HG02943 (cell line): ENCODE results near the gene TMEM203.

ENCODE experiments used
- ATAC-seq: cut with Tn5 transposase; IDR thresholded peaks from one replicate; pipeline ENCODE4 v1.9.1; 2021; ENCODE audit warnings: mild to moderate bottlenecking, low read depth, moderate library complexity; ENCODE audit not compliant: unreplicated experiment

The TMEM203 gene

DNA sequence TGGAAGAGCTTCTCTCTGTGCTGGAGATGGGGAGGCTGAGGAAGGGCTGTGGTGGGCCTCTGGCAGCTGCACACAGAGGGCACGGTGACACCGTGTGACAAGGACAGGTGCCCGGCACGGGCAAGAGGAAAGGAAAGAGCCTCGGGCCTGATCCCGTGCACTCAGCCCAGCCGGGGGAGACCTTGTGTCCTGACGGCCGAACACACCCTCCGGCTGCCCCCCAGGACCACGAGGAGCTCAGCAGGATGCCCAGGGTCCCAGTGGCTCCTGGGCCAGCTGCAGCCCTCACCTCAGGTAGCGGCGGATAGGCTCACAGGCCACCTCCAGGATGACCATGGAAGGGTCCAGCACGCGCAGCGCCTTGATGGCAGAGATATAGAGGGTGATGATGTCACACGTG is 22.6 kb downstream of the TMEM203 start:
- no peak for ATAC-seq

DNA sequence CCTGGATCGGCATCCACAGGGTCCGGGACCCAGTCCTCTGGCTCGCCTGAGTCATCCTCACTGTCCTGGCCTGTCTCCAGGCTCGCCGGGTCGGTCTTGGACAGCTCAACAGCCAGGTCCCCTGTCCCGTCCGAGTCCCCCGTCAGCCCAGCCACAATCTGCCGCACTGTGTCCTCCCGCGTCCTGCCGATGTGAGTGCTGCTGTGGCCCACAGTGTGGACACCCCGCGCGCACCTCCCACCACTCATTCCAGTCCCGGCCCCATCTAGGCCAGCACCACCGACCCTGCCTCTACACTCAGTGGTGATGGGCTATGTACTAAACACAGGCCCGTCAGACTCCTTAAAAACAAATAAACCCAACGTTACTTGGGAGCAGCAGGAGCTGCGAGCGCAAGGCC is 23.8 kb downstream of the TMEM203 start:
- ATAC-seq: no peak

DNA sequence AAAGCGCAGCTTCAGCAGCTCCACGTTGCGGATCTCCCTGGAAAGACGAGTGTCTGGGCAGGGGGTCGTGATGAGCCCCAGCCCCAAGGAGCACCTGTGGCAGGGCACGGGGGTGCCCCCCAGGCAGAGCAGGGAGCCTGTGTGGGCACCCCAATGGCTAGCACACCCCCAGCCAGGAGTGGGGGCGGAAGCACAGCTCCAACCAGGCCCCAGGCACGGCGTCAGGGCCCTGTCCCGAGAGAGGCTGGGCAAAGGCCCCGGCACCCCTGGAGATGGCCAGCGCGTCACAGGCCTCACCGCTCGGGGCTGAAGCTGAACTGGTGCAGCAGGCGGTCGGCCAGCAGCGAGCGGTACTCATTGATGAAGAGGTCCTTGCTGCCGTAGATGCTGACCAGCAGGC is 25.0 kb downstream of the TMEM203 start:
- ATAC-seq: no peak

DNA sequence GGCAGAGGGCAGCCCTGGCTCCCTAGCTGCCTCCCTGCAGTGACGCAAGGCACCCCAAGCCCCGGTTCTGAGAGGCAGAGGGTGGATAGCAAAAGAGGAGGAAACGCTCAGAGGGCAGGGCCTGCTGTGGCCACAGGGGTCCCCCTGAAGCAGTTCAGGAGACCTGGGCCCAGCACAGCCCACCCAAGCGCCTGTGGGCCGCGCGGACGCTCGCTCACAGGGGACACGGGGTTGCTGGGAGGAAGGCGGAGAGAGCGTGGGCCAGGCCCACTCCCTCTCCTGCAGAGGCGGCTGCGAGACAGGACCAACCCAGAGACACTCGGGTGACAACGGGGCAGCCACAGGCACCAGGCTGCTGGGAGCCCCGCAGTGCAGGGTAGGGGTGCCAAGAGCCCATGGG is 25.7 kb downstream of the TMEM203 start:
- ATAC-seq: no peak

DNA sequence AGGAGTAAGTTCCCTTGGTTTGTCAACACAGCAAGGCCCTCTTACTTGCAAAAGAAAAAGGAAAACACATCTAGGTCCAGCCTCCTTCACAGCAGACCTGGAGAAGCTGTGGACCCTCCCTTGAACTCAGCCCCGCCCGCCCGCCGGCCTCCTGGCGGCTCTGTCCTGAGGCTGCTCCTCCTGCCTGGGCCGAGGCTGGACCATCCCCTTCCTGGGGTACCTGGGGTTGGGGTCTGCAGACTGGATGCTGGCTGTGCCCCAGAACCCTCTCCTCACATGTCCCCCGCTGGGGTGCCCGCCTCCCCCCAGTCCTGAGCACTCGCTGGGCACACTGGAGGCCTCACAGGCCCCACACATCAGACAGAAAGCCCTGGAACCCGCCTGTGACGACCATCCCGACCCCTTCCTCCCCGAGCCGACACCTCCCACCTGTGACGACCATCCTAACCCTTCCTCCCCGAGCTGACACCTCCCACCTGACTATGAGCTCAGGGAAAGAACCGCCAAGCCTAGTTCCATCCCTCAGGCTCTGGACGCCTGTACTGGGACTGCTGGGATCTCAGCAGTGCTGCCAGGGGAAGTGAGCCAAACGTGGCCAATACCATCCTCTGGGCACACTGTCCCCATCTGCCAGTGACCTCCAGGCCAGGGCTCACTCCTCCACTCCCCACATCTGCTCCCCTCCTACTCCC is 26.4 kb downstream of the TMEM203 start:
- ATAC-seq: no peak

DNA sequence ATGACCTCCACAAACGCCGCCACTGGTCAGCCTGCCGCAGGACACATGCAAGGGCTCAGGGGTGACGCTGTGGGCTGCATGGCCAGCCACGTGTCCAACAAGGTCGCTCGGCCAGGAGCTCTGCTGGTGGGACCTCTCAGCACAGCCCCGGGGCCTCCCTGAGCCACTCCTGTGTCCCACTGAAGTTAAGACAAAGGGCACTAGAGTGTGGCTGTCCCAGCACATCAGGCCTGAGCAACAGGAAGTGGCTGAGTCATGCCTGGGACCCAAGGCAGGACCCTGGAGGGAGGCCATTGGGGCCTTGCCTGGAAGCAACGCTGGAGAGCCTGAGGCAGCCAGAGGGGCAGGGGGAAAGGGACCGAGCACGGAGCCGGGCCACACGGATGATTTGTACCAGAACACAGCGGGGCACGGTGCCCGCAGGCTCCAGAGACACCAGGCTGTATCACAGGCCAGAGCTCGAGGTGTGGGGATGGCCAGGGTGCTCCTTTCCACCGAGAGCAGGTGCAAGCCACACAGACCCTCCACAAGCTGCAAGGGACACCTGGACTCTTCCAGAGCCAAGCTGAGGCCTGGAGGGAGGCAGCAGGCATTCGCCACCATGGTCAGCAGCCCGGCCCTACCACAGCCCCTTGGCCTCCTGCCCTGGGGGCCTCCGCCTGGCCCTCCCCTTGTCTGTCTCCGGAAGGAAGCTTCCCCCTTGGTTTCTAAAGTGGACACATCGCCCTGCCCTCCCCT is 27.1 kb downstream of the TMEM203 start:
- ATAC-seq: no peak

DNA sequence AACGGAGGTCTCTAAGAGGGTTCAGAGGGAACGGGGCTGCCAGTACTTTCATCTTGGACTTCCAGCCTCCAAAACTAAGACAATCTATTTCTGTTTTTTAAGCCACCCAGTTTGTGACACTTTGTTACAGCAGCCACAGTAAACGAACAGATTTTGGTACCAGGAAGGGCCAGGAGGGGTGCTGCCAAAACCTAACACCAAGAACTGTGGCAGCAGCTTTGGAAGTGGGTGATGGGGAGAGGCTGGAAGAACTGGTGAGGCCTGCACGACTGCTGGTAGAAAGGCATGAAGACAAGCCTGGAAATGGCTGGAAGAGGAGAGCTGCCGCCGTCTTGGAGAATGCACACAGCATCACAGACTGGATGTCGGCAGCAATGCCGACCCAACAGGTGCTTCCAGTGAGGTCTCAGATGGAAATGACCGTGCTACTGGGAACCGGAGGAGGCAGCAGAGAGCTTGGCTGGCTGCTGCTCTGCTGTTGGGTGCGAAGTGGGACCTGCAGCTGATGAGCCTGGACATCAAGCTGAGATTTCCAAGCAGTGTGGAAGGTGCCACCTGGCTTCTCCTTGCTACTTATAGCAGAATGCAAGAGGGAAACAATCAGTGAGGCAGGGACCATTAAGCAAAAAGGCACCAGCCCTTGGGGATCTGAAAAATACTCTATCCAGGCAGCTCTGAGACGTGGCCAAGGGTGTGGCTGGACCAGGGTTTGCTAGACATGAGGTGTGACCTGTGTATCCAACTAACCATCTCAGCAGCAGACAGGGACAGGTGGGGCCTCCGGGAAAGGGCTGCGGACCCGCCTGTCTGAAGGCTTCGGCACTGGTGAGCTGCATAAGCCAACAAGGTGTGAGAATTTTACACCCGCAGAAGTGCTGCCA is 28.9 kb downstream of the TMEM203 start:
- no peak for ATAC-seq

DNA sequence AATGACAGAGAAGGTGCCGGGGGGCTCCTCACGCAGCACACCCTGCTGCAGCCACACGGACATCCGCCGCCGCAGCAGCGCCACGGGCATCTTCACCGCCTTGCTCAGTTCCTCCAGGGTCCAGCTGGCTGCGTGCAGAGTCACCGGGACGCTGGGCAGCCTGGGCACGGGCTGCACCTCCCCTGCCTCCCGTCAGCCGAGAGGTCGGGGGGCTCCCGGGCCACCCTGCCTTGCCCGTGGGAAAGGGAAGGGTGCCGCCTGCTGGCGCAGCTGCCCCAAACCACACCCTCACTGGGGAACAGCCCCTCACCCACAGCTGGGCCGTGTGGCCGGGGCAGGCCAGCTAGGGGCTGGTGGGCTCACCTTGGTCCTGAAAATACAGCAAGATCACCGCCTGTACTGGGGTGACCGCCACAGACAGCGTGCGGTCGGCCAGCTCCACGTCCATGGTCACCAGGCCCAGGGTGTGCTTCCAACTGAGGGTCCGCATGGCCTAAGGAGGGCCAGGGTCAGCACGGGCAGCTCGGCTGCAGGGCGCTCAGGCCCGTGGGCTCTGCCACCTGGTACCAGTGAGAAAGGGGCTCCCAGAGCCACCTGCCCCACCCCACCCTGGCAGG is 30.0 kb downstream of the TMEM203 start:
- no peak for ATAC-seq

DNA sequence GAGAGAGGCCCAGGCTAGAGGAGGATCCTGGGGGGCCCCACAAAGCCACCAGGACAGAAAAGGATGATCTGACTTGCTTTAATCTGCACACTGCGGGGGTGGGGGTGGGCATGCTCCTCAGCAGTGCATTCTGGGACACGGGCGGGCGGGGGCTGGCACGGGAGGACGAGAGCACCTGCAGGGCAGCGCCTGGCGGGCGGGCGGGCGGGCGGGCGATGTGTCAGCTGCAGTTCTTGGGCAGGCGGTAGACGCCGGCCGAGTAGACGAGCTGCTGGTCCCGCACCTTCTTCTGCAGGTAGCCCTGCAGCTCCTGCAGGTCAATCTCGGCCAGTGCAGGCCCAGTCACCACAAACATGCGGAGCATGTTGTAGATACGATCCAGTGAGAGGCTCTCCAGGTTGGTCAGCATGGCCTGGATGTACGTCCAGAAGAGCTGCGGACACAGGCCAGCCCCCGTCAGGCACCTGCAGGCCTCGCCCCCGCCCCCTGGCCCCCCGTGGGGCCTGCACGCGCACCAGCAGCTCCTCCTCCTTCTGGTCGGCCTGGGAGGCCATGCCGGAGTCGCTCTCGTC is 30.6 kb downstream of the TMEM203 start:
- no peak for ATAC-seq

DNA sequence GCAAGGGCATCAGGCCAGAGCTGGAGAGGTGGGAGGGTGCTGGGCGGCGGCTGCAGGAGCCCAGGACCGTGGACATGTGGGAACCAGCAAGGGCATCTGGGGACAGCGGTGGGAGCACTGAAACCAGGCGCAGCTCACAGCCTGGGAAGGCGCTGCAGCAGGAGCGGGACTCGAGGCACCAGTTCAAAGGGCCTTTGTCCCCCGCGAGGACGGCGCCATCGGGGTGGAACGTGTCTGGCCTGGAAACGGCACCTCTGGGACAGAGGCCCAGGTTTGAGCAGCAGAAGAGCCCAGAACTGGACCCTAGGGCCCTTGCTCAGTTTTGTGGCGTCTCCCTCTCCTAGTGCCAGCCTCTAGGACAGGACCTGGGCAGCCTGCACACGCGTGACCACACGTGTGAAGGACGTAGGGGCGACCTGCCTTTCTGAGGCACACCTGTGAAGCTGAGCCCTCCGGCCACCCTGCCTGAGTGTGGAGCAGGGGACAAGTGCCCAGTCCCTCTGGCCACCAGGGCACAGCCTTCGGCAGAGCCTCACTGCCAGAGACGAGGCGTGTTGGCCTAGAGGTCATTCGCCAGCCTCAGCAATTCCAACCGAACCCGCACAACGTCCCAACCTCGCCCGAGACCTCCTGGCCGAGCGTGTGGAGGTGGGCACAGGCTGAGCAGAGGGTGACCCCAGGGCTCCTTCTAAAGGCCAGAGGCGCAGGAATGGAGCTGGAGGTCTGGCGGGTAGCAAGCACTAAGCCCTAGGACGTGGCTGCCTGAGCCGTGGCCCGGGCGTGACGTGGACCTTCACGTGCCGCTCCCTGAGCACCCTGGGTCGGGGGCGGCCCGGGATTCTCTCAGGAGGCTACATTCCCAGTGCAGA is 31.4 kb downstream of the TMEM203 start:
- ATAC-seq: no peak

DNA sequence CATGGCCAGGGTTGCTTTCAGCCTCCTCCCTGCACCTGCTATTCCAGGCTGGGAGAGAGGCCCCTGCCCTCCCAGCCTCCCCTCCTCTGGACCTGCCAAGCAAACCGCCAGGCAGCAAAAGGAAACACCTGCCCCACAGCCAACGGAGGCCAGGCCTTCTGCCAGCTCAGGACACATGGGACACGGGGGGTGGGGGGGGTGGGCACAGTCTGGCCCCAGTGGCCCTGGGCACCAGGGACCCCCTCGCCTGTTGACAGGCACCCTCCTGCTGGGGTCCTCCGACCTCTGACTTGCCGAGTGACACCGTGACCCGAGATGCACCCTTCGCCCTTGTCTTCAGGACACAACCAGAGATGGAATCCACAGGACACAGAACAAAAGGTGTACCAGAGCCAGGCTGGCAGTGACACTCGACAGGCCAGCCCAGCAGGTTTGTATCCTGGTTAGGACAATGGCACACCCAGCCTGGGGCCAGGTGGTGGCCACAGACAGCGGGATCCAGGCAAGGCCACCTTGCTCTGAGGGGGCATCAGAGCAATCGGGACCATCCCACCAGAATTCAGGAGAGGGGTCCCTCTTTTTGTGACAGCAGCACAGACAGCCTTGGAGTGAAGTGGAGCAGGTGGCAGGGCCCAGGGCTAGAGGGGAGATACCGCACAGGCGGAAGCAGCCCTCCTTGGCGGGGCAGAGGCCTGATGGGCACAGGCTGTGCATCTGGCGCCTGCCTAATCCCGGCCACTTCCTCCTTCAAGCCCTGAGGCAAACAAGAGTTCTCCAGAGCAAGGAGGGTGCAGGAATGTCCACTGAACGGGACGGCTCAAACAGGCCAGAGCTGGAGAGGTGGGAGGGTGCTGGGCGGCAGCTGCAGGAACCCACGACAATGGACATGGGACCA is 32.3 kb downstream of the TMEM203 start:
- ATAC-seq: no peak

DNA sequence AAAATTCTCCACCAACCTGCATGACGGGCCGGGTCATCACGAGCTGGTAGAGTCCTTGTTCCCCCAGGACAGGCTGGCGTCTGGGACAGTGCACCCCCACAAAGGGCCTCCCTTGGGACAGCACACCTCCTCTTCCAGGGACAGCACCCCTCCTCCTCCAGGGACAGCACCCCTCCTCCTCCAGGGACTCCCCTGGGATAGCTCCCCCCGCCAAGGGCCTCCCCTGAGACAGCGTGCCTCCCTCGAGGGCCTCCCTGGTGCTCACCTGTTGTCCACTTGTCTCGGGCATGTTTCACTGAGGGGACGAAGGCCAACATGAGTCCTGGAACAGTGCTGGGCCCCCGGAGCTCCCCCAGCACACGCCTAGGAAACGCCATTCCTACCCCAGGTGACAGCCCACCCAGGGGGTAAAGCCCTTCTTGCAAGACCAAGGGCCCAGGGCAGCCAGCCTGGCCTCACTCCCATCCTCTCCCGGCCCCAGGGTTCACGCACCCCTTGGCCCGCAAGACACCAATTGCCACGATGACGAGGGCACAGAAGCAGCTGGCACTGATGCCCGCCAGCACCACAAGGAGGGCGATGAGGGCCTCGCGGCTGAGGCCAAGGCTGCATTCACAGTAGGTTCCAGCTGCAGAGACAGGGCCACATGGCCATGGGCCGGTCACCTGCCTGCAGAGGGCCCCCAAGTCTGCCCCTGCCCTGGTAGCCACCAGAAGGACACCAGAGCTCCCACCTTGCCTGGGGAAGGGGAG is 34.1 kb downstream of the TMEM203 start:
- ATAC-seq: no peak

DNA sequence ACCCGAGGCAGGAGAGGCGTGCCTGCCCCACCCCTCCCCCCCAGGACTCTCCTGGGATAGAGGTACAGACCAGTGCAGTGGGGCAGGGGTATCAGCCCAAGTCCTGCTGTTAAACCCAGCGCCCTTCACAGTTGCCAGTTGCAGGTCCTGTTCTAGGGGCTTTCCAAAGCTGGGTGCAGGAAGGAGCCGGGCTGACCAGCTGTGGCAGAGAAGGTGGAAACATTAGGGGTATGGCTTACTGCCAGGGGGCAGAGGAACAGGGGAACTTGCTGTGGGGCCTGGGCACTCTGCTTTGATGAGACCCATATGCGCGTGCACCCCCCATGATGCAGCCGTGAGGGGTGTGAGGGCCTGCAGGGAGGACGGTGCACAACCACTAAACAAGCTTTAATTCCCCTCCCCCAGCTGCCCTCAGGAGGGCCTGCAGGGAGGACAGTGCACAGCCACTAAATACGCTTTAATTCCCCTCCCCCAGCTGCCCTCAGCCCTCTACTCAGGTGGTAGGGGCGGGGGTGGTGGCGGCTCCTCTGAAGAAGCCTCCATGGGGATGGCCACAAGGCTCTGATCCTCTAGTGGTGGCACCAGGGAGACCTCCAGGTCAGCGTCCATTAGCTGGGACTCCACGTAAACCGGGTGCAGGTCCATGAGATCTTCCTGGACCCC is 34.8 kb downstream of the TMEM203 start:
- ATAC-seq: no peak

DNA sequence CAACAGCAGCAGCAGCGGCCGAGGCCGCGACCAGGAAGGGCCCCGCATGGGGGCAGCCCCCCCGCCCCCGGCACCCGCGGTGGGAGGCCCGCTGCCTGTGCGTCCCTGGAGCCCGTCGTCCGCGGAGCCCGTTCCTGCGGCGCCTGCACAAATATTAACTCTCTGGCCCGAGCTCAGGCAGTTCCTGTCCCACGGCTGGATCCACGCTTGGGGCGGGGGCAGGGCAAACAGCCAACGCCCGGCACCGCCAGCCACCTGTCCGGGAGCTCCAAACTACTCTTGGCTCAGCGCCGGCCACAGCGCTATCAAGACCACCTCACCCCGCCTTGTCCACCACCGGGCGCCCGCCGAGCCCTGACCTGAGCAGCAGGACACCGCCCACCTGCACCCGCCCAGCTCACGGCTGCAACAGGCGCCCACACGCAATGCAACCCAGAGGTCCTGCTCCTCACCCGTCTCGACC is 35.5 kb downstream of the TMEM203 start, which contains the start of gene LRRC26:
Gene LRRC26, minus strand, starts transcription at position 156 of the 463 bp plus-strand sequence. Its CDS starts 108 bp downstream, at position 48.
- no peak for ATAC-seq

DNA sequence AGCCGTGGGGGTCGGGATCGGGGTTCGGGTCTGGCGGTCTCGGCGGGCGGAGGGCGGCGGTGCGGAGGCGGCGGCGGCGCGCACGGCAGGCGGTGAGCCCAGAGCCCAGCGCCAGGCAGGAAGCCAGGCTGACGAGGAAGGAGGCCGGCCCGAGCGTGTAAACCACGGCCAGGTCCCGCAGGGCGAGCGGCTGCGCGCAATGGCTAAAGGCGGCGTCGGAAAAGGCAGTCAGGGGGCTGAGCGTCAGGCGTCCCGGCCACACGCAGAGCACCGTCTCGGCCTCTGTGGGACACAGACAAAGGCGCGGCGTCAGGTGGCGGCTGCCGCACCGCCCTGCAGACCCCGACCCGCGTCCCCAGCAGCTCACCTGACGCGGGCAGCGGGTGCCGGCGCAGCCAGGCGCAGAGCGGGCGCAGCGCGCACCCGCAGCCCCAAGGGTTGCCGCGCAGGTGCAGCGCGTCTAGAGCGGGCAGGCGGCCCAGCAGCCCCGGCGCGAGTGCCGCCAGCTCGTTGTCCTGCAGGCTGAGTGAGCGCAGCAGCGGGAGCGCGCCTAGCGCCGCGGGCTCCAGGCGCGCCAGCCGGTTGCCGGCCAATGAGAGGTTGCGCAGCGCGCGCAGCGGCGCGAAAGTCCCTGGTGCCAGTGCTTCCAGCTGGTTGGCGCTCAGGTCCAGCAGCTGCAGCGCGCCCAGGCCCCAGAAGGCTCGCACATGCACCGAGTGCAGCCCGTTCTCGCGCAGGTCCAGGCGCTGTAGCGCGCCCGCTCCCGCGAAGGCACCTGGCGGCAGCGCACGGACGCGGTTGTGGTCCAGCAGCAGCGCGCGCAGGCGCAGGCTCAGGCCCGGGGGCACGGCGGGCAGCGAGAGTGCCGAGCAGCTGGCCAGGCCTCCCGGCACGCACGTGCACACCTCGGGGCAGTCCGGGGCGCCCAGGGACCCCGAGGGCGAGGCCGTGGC is 36.3 kb downstream of the TMEM203 start:
- no peak for ATAC-seq

DNA sequence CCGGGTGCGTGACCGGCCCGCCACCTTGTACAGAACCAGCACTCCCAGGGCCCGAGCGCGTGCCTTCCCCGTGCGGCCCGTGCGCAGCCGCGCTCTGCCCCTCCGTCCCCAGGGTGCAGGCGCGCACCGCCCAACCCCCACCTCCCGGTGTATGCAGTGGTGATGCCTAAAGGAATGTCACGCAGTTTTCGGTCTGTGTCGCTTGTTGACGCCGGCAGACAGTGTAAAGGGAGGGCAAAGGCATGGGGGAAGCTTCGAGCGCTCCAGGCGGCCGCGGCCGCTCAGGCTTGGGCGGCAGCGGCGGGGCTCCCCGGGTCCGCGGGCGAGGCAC is 36.9 kb downstream of the TMEM203 start:
- ATAC-seq: no peak
